Sigmoid colon (tissue), 4 donors: ENCODE data around the gene COL1A2.

Experiments used
- EP300 ChIP-seq, 4 donors: sonication (generic); formaldehyde crosslinking; IDR thresholded peaks; one replicate each; pipeline ENCODE4 v1.6.1; 2017; ENCODE audit warnings: antibody characterized with exemption in 4 of 4
- POLR2A ChIP-seq, 2 donors: fragments of 450-650 bp; IDR thresholded peaks; one replicate each; pipeline ENCODE4 v1.6.1; 2016; ENCODE audit warnings: antibody characterized with exemption in 2 of 2, mild to moderate bottlenecking in 2 of 2, moderate library complexity in 2 of 2
- POLR2AphosphoS5 ChIP-seq, 4 donors: sonication (generic); formaldehyde crosslinking; IDR thresholded peaks; one replicate each; pipeline ENCODE4 v1.6.1; 2017; ENCODE audit warnings: antibody characterized with exemption in 4 of 4
- TF ChIP-seq, protein P1 (sequence below), 4 experiments: fragments of 450-650 bp in 3 of 4; fragments of 200-600 bp in 1 of 4; IDR thresholded peaks; one replicate each; pipeline ENCODE4 v1.5.1; 2016 to 2019; ENCODE audit warnings: antibody characterized with exemption in 4 of 4, mild to moderate bottlenecking in 3 of 4, moderate library complexity in 2 of 4

DNA sequence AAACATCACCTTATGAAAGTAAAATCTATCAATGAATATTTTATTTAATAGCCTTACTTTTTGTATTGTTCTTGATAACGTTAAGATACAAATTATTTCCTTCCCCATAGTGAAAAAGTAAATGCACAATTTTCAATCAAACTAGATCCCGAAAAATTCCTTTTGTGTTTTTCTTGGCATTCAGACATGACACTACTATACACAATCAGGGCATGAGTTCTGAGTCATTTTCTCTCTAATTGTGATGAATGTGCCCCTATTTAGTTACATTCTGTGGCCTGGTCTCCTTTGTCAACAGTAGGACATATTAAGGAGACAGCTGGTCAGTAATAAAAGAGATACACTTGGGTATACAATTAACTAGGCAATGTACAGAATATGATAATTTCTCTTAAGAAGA is 19.8 kb downstream of the COL1A2 start:
- no peak for TF ChIP-seq POLR2A (IDR thresholded peaks at IDR 0.05)
- TF ChIP-seq, protein P1, sequence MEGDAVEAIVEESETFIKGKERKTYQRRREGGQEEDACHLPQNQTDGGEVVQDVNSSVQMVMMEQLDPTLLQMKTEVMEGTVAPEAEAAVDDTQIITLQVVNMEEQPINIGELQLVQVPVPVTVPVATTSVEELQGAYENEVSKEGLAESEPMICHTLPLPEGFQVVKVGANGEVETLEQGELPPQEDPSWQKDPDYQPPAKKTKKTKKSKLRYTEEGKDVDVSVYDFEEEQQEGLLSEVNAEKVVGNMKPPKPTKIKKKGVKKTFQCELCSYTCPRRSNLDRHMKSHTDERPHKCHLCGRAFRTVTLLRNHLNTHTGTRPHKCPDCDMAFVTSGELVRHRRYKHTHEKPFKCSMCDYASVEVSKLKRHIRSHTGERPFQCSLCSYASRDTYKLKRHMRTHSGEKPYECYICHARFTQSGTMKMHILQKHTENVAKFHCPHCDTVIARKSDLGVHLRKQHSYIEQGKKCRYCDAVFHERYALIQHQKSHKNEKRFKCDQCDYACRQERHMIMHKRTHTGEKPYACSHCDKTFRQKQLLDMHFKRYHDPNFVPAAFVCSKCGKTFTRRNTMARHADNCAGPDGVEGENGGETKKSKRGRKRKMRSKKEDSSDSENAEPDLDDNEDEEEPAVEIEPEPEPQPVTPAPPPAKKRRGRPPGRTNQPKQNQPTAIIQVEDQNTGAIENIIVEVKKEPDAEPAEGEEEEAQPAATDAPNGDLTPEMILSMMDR (IDR thresholded peaks at IDR 0.05): no peak
- TF ChIP-seq EP300 (IDR thresholded peaks at IDR 0.05): no peak
- TF ChIP-seq POLR2AphosphoS5 (IDR thresholded peaks at IDR 0.05): no peak
